Liver (tissue), 9 donors: ENCODE measurements around the gene ARL4A. TPM values are rescaled to one million over a fixed set of nuclear protein-coding genes. Genes with fewer than 3 reads are reported as not detected.

ENCODE experiments used
- DNase-seq: peaks from one replicate; pipeline ENCODE4 v3.0.0-alpha.2; 2017; ENCODE audit warnings: low spot score
- H3K27ac ChIP-seq, 2 donors: one replicate each; pipeline ENCODE4 v1.7.0; 2013; ENCODE audit warnings: inconsistent platforms in 2 of 2, low read length in 2 of 2, control low read depth in 1 of 2, low read depth in 1 of 2, mild to moderate bottlenecking in 1 of 2
- H3K27me3 ChIP-seq, 4 donors: one replicate each; pipeline versions ENCODE4 v1.6.1 to v1.7.0; 2013; ENCODE audit warnings: low read length in 3 of 4, inconsistent platforms in 1 of 4, mild to moderate bottlenecking in 1 of 4, moderate library complexity in 1 of 4; ENCODE audit not compliant: control insufficient read depth in 4 of 4, insufficient read depth in 4 of 4
- H3K36me3 ChIP-seq, 4 donors: one replicate each; pipeline versions ENCODE4 v1.6.1 to v1.7.0; 2013; ENCODE audit warnings: low read length in 3 of 4, mild to moderate bottlenecking in 3 of 4, low read depth in 1 of 4, moderate library complexity in 1 of 4; ENCODE audit not compliant: control insufficient read depth in 4 of 4, insufficient read depth in 3 of 4
- H3K4me1 ChIP-seq, 4 donors: one replicate each; pipeline versions ENCODE4 v1.6.1 to v1.7.0; 2013; ENCODE audit warnings: low read length in 3 of 4, mild to moderate bottlenecking in 3 of 4, moderate library complexity in 1 of 4; ENCODE audit not compliant: control insufficient read depth in 4 of 4, insufficient read depth in 4 of 4
- H3K4me3 ChIP-seq, 3 donors: one replicate each; pipeline versions ENCODE4 v1.6.1 to v1.7.0; 2013; ENCODE audit warnings: low read length in 3 of 3, control low read depth in 1 of 3, low read depth in 1 of 3, mild to moderate bottlenecking in 1 of 3
- H3K9ac ChIP-seq, 2 donors: one replicate each; pipeline ENCODE4 v1.7.0; 2013; ENCODE audit warnings: low read length in 2 of 2, mild to moderate bottlenecking in 2 of 2, moderate library complexity in 2 of 2, control low read depth in 1 of 2, low read depth in 1 of 2
- H3K9me3 ChIP-seq, 4 donors: one replicate each; pipeline versions ENCODE4 v1.6.1 to v1.7.0; 2013; ENCODE audit warnings: low read length in 3 of 4; ENCODE audit not compliant: control insufficient read depth in 4 of 4
- EGR1 ChIP-seq, 2 donors: IDR thresholded peaks; 2 replicates each; pipeline ENCODE4 v1.6.1; 2016 to 2018; ENCODE audit warnings: antibody characterized with exemption in 2 of 2, low read depth in 2 of 2
- FOXA1 ChIP-seq: IDR thresholded peaks from 2 replicates; pipeline ENCODE4 v1.6.1; 2016; ENCODE audit warnings: antibody characterized with exemption
- FOXA2 ChIP-seq: IDR thresholded peaks from 2 replicates; pipeline ENCODE4 v1.6.1; 2016; ENCODE audit warnings: antibody characterized with exemption
- GABPA ChIP-seq, 2 donors: IDR thresholded peaks in 1 of 2; conservative IDR thresholded peaks in 1 of 2; 2 replicates each; pipeline ENCODE4 v1.6.1; 2016; ENCODE audit warnings: antibody characterized with exemption in 2 of 2, mild to moderate bottlenecking in 1 of 2, moderate library complexity in 1 of 2
- HNF4A ChIP-seq, 2 donors: conservative IDR thresholded peaks; 2 replicates each; pipeline ENCODE4 v1.6.1; 2016; ENCODE audit warnings: antibody characterized with exemption in 2 of 2, mild to moderate bottlenecking in 2 of 2
- HNF4G ChIP-seq: IDR thresholded peaks from 2 replicates; pipeline ENCODE4 v1.6.1; 2016; ENCODE audit warnings: antibody characterized with exemption
- JUND ChIP-seq, 2 donors: IDR thresholded peaks; 2 replicates each; pipeline ENCODE4 v1.6.1; 2016; ENCODE audit warnings: antibody characterized with exemption in 2 of 2
- NR2F2 ChIP-seq: IDR thresholded peaks from 2 replicates; pipeline ENCODE4 v1.6.1; 2016; ENCODE audit warnings: antibody characterized with exemption
- RAD21 ChIP-seq, 2 donors: IDR thresholded peaks; 2 replicates each; pipeline ENCODE4 v1.6.1; 2016; ENCODE audit warnings: antibody characterized with exemption in 2 of 2, mild to moderate bottlenecking in 2 of 2
- RXRA ChIP-seq, 2 donors: IDR thresholded peaks; 2 replicates each; pipeline ENCODE4 v1.6.1; 2017 to 2018; ENCODE audit warnings: antibody characterized with exemption in 2 of 2, mild to moderate bottlenecking in 1 of 2
- SP1 ChIP-seq: IDR thresholded peaks from 2 replicates; pipeline ENCODE4 v1.6.1; 2018; ENCODE audit warnings: antibody characterized with exemption, mild to moderate bottlenecking
- TAF1 ChIP-seq: conservative IDR thresholded peaks from 2 replicates; pipeline ENCODE4 v1.6.1; 2016; ENCODE audit warnings: antibody characterized with exemption, mild to moderate bottlenecking
- YY1 ChIP-seq: IDR thresholded peaks from 2 replicates; pipeline ENCODE4 v1.6.1; 2016; ENCODE audit warnings: antibody characterized with exemption, mild to moderate bottlenecking
- WGBS: extraction: QIAGEN DNeasy Blood & Tissue Kit; methylation state at CpG from one replicate; pipeline ENCODE4 v1.1.7; 2013; 5-methylcytosine and 5-hydroxymethylcytosine counted together
- polyA plus RNA-seq, 2 donors: library from polyadenylated mRNA; stranded (reverse) in 1 of 2; unstranded in 1 of 2; fragments of 200-250 nt in 1 of 2; fragments of >200 nt in 1 of 2; fragmentation: Nextera tagmentation in 1 of 2; extraction: Ambion mirVana in 1 of 2; gene quantifications; one replicate each; pipeline versions ENCODE4 v1.2.1 to v1.2.3, GENCODE V29; 2013 to 2015
- total RNA-seq, 2 donors: library from RNA; depleted of rRNA; stranded (reverse); fragments of >200 nt; gene quantifications; one replicate each; pipeline ENCODE4 v1.2.3, GENCODE V29; 2014
- TF ChIP-seq, protein P1 (sequence below): IDR thresholded peaks from 2 replicates; pipeline ENCODE4 v1.6.1; 2016; ENCODE audit warnings: antibody characterized with exemption
- TF ChIP-seq, protein P2 (sequence below): IDR thresholded peaks from 2 replicates; pipeline ENCODE4 v1.6.1; 2016; ENCODE audit warnings: antibody characterized with exemption
- TF ChIP-seq, protein P3 (sequence below): IDR thresholded peaks from 2 replicates; pipeline ENCODE4 v1.6.1; 2016; ENCODE audit warnings: antibody characterized with exemption, mild to moderate bottlenecking
- TF ChIP-seq, protein P4 (sequence below): fragments of 150-350 bp; IDR thresholded peaks from 2 replicates; pipeline ENCODE4 v1.5.1; 2017; ENCODE audit warnings: improper control_type of control experiment, low read depth, low read length; ENCODE audit not compliant: missing input control
- TF ChIP-seq, protein P5 (sequence below): IDR thresholded peaks from 2 replicates; pipeline ENCODE4 v1.6.1; 2016; ENCODE audit warnings: antibody characterized with exemption
- donor health status: healthy.
- donor health status: healthy.
- donor health status: healthy.
- donor health status: healthy.
- donor health status: healthy.

ARL4A gene, protein sequence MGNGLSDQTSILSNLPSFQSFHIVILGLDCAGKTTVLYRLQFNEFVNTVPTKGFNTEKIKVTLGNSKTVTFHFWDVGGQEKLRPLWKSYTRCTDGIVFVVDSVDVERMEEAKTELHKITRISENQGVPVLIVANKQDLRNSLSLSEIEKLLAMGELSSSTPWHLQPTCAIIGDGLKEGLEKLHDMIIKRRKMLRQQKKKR
- total RNA-seq (10 to 100 TPM; 12.2 to 77.3 TPM), polyA plus RNA-seq (10 to 100 TPM in 1 of 2 donors, 1 to 10 TPM in 1; 7.5 to 19.8 TPM)

DNA sequence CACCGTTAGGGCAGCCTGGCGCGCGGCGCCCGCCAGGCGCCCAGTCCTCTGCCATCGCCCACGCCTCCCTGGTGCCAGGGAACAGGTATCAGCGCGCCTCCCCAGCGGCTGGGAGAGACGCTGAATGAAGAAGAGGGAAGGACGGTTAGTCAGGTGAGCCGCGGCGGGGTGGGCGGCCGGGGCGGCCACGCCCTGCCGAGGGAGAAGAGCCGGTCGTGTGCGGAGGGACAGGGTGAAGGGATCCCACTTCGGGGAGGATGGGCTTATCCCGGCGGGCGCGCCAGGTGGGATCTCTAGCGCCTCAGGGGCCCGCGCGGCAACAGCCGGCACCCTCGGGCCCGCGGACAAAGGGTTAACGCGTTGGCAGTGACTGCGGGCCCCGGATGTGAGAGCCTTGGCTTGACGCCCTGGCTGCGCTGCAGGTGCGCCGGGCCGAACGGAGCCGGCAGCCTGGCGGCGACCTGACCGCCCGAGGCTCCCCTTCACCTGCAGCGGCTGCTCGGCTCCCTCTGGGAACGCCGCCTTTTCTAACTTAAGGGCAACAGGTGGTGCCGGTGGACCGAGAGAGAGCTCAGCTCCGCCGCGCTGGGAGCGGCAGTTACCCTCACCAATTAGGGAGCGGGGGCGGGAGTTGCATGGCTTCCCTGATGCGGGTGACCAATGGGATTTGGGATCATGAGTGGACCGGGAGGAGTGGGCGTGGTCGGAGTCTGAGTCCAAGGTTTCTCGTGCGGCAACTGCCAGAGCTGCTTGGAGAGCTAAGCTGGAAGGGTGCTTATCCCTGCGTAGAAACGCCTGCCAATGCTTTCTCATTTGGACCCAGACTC lies at the start of gene ARL4A:
Gene ARL4A (plus strand): TSS at position 743 of the 827 bp plus-strand sequence. CDS start 622 bp downstream, outside the sequence.
- Histone ChIP-seq H3K27ac (peak within 1 kb of the TSS; percentile 83 to 96), H3K9ac (peak within 1 kb of the TSS; percentile 77 to 87), H3K4me3 (peak within 1 kb of the TSS; percentile 80 to 86 (median 83)), H3K9me3 (no peaks in the 10 kb centered on the region), H3K36me3 (no peaks in the 10 kb centered on the region), H3K27me3 (no peaks in the 10 kb centered on the region), H3K4me1 (peaks cover 0 to 17% (median 1%) of the 10 kb centered on the region in 4 donors)
- under 1% methylated on average over 73 of the region's 73 CpGs for WGBS
- TF ChIP-seq, protein P1, sequence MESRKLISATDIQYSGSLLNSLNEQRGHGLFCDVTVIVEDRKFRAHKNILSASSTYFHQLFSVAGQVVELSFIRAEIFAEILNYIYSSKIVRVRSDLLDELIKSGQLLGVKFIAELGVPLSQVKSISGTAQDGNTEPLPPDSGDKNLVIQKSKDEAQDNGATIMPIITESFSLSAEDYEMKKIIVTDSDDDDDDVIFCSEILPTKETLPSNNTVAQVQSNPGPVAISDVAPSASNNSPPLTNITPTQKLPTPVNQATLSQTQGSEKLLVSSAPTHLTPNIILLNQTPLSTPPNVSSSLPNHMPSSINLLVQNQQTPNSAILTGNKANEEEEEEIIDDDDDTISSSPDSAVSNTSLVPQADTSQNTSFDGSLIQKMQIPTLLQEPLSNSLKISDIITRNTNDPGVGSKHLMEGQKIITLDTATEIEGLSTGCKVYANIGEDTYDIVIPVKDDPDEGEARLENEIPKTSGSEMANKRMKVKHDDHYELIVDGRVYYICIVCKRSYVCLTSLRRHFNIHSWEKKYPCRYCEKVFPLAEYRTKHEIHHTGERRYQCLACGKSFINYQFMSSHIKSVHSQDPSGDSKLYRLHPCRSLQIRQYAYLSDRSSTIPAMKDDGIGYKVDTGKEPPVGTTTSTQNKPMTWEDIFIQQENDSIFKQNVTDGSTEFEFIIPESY, result no peak
- TF ChIP-seq, protein P2, sequence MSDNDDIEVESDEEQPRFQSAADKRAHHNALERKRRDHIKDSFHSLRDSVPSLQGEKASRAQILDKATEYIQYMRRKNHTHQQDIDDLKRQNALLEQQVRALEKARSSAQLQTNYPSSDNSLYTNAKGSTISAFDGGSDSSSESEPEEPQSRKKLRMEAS, result peak; percentile 72
- TF ChIP-seq, protein P3, sequence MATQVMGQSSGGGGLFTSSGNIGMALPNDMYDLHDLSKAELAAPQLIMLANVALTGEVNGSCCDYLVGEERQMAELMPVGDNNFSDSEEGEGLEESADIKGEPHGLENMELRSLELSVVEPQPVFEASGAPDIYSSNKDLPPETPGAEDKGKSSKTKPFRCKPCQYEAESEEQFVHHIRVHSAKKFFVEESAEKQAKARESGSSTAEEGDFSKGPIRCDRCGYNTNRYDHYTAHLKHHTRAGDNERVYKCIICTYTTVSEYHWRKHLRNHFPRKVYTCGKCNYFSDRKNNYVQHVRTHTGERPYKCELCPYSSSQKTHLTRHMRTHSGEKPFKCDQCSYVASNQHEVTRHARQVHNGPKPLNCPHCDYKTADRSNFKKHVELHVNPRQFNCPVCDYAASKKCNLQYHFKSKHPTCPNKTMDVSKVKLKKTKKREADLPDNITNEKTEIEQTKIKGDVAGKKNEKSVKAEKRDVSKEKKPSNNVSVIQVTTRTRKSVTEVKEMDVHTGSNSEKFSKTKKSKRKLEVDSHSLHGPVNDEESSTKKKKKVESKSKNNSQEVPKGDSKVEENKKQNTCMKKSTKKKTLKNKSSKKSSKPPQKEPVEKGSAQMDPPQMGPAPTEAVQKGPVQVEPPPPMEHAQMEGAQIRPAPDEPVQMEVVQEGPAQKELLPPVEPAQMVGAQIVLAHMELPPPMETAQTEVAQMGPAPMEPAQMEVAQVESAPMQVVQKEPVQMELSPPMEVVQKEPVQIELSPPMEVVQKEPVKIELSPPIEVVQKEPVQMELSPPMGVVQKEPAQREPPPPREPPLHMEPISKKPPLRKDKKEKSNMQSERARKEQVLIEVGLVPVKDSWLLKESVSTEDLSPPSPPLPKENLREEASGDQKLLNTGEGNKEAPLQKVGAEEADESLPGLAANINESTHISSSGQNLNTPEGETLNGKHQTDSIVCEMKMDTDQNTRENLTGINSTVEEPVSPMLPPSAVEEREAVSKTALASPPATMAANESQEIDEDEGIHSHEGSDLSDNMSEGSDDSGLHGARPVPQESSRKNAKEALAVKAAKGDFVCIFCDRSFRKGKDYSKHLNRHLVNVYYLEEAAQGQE, result peak; percentile 93
- TF ChIP-seq HNF4G, result peak; percentile 63
- TF ChIP-seq YY1, result peak; percentile 55
- peak; percentile 76 to 88 for TF ChIP-seq RAD21 (IDR thresholded peaks at IDR 0.05)
- peak in 1 of 2 donors; percentile 63 for TF ChIP-seq JUND (IDR thresholded peaks at IDR 0.05)
- TF ChIP-seq, protein P4, sequence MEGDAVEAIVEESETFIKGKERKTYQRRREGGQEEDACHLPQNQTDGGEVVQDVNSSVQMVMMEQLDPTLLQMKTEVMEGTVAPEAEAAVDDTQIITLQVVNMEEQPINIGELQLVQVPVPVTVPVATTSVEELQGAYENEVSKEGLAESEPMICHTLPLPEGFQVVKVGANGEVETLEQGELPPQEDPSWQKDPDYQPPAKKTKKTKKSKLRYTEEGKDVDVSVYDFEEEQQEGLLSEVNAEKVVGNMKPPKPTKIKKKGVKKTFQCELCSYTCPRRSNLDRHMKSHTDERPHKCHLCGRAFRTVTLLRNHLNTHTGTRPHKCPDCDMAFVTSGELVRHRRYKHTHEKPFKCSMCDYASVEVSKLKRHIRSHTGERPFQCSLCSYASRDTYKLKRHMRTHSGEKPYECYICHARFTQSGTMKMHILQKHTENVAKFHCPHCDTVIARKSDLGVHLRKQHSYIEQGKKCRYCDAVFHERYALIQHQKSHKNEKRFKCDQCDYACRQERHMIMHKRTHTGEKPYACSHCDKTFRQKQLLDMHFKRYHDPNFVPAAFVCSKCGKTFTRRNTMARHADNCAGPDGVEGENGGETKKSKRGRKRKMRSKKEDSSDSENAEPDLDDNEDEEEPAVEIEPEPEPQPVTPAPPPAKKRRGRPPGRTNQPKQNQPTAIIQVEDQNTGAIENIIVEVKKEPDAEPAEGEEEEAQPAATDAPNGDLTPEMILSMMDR, result peak; percentile 41
- TF ChIP-seq GABPA (IDR thresholded peaks at IDR 0.05 in 1 of 2, conservative IDR thresholded peaks at IDR 0.05 in 1 of 2), result peak in 1 of 2 donors; percentile 49
- no peak for TF ChIP-seq FOXA1
- peak; percentile 34 for TF ChIP-seq NR2F2
- peak; percentile 99 for TF ChIP-seq TAF1
- TF ChIP-seq, protein P5, sequence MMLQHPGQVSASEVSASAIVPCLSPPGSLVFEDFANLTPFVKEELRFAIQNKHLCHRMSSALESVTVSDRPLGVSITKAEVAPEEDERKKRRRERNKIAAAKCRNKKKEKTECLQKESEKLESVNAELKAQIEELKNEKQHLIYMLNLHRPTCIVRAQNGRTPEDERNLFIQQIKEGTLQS, result no peak
- TF ChIP-seq HNF4A (conservative IDR thresholded peaks at IDR 0.05), result peak; percentile 64 to 85
- peak; percentile 97 for TF ChIP-seq SP1
- peak; percentile 52 for TF ChIP-seq RXRA (IDR thresholded peaks at IDR 0.05)
- peak in 1 of 2 donors; percentile 22 for TF ChIP-seq EGR1 (IDR thresholded peaks at IDR 0.05; ENCODE audit: low read depth in 2 of 2)
- TF ChIP-seq FOXA2, result no peak
- DNase-seq, result peak; percentile 98
